Colon (tissue), 2 donors: ENCODE data around the gene PGGT1B.

ENCODE experiments used
- FAIRE-seq: peaks from 2 replicates; lab custom pipeline; 2012; peaks lifted over from hg19 to GRCh38; lab: Jason Lieb, UNC
- donor health status: control.
- donor health status: control.

PGGT1B gene

GRCh38 chr5:115262321-115263077 is at the start of gene PGGT1B:
PGGT1B (minus strand) TSS chr5:115262877; CDS start chr5:115262851, 26 bp downstream.
- no peak for FAIRE-seq

GRCh38 chr5:115309751-115310370 is 47.2 kb upstream of the PGGT1B start:
- peak; percentile 92 for FAIRE-seq

- FAIRE-seq: no peak
Measured at GRCh38 chr5:115308815-115309214, 46.1 kb upstream of the PGGT1B start.

GRCh38 chr5:115306011-115306536 is 43.4 kb upstream of the PGGT1B start:
- FAIRE-seq: no peak

- FAIRE-seq: no peak
Measured at GRCh38 chr5:115304496-115304895, 41.8 kb upstream of the PGGT1B start.

GRCh38 chr5:115298811-115299210 is 36.1 kb upstream of the PGGT1B start:
- no peak for FAIRE-seq

- no peak for FAIRE-seq
Measured at GRCh38 chr5:115297031-115297430, 34.4 kb upstream of the PGGT1B start.

GRCh38 chr5:115296124-115297022 is 33.7 kb upstream of the PGGT1B start, which contains the start of gene CCDC112:
CCDC112 (minus strand) TSS chr5:115296654; CDS start chr5:115296543, 111 bp downstream.
- FAIRE-seq: no peak

- no peak for FAIRE-seq
Measured at GRCh38 chr5:115295777-115296123, 33.1 kb upstream of the PGGT1B start.

GRCh38 chr5:115291397-115291796 is 28.7 kb upstream of the PGGT1B start:
- FAIRE-seq: no peak

GRCh38 chr5:115289104-115289503 is 26.4 kb upstream of the PGGT1B start:
- no peak for FAIRE-seq

GRCh38 chr5:115284021-115284420 is 21.3 kb upstream of the PGGT1B start:
- FAIRE-seq: no peak

GRCh38 chr5:115282131-115282530 is 19.5 kb upstream of the PGGT1B start:
- no peak for FAIRE-seq

- no peak for FAIRE-seq
Measured at GRCh38 chr5:115274584-115274983, 11.9 kb upstream of the PGGT1B start.

- no peak for FAIRE-seq
Measured at GRCh38 chr5:115272297-115272958, 9.8 kb upstream of the PGGT1B start.

GRCh38 chr5:115271295-115272050 is 8.8 kb upstream of the PGGT1B start:
- no peak for FAIRE-seq

GRCh38 chr5:115267617-115268016 is 4.9 kb upstream of the PGGT1B start:
- no peak for FAIRE-seq

GRCh38 chr5:115265220-115265619 is 2.5 kb upstream of the PGGT1B start:
- no peak for FAIRE-seq

GRCh38 chr5:115264786-115265185 is 2.1 kb upstream of the PGGT1B start:
- no peak for FAIRE-seq

GRCh38 chr5:115263078-115263380 is 352 bp upstream of the PGGT1B start:
- FAIRE-seq: no peak

GRCh38 chr5:115262011-115262320 is 711 bp downstream of the PGGT1B start:
- FAIRE-seq: no peak

- FAIRE-seq: no peak
Measured at GRCh38 chr5:115260248-115260647, 2.4 kb downstream of the PGGT1B start.
